ENCODE measurements around the gene MAPK1. TPM values are rescaled to one million over a fixed set of nuclear protein-coding genes. Genes with fewer than 3 reads are reported as not detected.

MAPK1 gene
- total RNA-seq, 1 experiment from 2014 or later, result 90.3 TPM

GRCh38 chr22:21796863-21797262 is 70.6 kb downstream of the MAPK1 start:
- H2BK5ac ChIP-seq (ENCODE audit: insufficient read length, low read length), result no peak overlapping the region
- no peak for TF ChIP-seq CTCF (conservative IDR thresholded peaks at IDR 0.05)
- no peak overlapping the region for H3K9ac ChIP-seq (ENCODE audit: extremely low read depth, insufficient read length, low read length)
- no peak overlapping the region for H3K4me3 Mint-ChIP-seq
- no CpG with 5 or more reads among the region's 5 CpGs for WGBS (ENCODE audit: extremely low coverage, insufficient read length, low lambda C conversion rate)
- no peak overlapping the region for H2BK120ac ChIP-seq (ENCODE audit: low read depth, low read length, poor library complexity, severe bottlenecking)
- H3K9me3 ChIP-seq (ENCODE audit: control insufficient read depth, low read depth, low read length), result no peaks in the 10 kb centered on the region
- H2BK15ac ChIP-seq (ENCODE audit: low read depth, low read length), result no peak overlapping the region
- H4K20me1 ChIP-seq (ENCODE audit: control insufficient read depth, insufficient read depth, insufficient read length), result no peaks in the 10 kb centered on the region
- H3K27ac Mint-ChIP-seq, result 0 out of 7 replicates have a peak overlapping the region, but pooled peaks of 1 of the 3 experiments have one; percentile 59
- H3K23ac ChIP-seq (ENCODE audit: insufficient read length, low read depth, low read length), result no peak overlapping the region
- H4K8ac ChIP-seq (replicated peaks; ENCODE audit: insufficient read length, low read depth, low read length), result no peak overlapping the region
- no peak overlapping the region for H3K27ac ChIP-seq (ENCODE audit: insufficient read length, low read depth, low read length)
- H4K91ac ChIP-seq (ENCODE audit: insufficient read length, low read depth, low read length), result no peak overlapping the region
- no peaks in the 10 kb centered on the region for H3K79me1 ChIP-seq (ENCODE audit: insufficient read depth, low read depth, low read length, poor library complexity, severe bottlenecking)
- H3K27me3 ChIP-seq (ENCODE audit: insufficient read depth, low read length), result no peaks in the 10 kb centered on the region
- H3K9me3 Mint-ChIP-seq, result no peaks in the 10 kb centered on the region
- no peaks in the 10 kb centered on the region for H3K4me1 Mint-ChIP-seq
- no peak overlapping the region for H3K4ac ChIP-seq (ENCODE audit: low read depth, low read length)
- H2BK12ac ChIP-seq (ENCODE audit: insufficient read length, low read depth, low read length), result no peak overlapping the region
- no peaks in the 10 kb centered on the region for H3K23me2 ChIP-seq (ENCODE audit: insufficient read length, low read depth, low read length, poor library complexity, severe bottlenecking)
- H3T11ph ChIP-seq (ENCODE audit: low read length), result no peak overlapping the region
- H3K36me3 Mint-ChIP-seq (ENCODE audit: insufficient read depth in 1 of 3, low read depth in 3 of 3), result peaks cover 22 to 59% (median 53%) of the 10 kb centered on the region in 3 experiments; a peak in 6 of 7 replicates
- no peak overlapping the region for H3K14ac ChIP-seq (ENCODE audit: insufficient read depth, low read length)
- DNase-seq, result no peak
- no peak overlapping the region for H3K4me2 ChIP-seq (ENCODE audit: insufficient read depth, insufficient read length, low read length)
- H3K79me2 ChIP-seq (ENCODE audit: insufficient read depth, low read length), result no peaks in the 10 kb centered on the region
- H3K56ac ChIP-seq (ENCODE audit: insufficient read length, low read depth, low read length), result no peak overlapping the region
- no peak overlapping the region for H4K5ac ChIP-seq (ENCODE audit: insufficient read length, low read depth, low read length)
- H2BK20ac ChIP-seq (ENCODE audit: low read depth, low read length, poor library complexity, severe bottlenecking), result no peak overlapping the region
- H3K27me3 Mint-ChIP-seq (ENCODE audit: low read depth), result no peaks in the 10 kb centered on the region
- no peak overlapping the region for H2AK5ac ChIP-seq (ENCODE audit: insufficient read length, low read length)
- no peak overlapping the region for H3K18ac ChIP-seq (ENCODE audit: insufficient read length, low read depth, low read length)
- no peak overlapping the region for H2AFZ ChIP-seq (ENCODE audit: low read length)
- no peaks in the 10 kb centered on the region for H3K4me1 ChIP-seq (ENCODE audit: insufficient read depth, low read length)

Data from H9 (cell line).